Activated T-cell treated with anti-CD3 and anti-CD28 coated beads for 4 hours (primary cell): Measurements from ENCODE around the gene POLL.

Experiments used
- DNase-seq: peaks from one replicate; pipeline ENCODE4 v3.0.0-alpha.2; 2020

The POLL gene

GRCh38 chr10:101559596-101560297, 28.3 kb downstream of the POLL start:
- no peak for DNase-seq

GRCh38 chr10:101558671-101559595, 29.1 kb downstream of the POLL start:
- no peak for DNase-seq

DNA sequence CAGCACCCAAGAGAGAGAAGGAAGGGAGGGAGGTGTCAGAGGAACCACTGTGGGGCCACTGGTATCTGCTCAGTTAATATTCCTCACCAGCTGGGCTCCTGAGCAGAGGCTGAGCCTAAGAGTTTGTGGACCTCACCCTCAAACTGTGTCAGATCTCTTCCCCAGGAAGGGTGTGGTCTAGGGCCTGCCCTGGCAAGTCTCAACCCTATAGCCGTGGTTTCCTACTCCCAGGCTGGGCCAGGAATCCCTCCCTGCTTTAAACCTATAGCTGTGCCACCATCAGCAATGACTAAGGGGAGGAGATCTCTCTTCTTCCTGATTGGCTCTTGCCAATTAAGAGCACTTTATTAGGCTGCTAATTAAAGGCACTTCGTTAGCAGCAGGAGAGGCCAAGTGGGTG, 29.9 kb downstream of the POLL start:
- no peak for DNase-seq

- DNase-seq = no peak
Observed at GRCh38 chr10:101557541-101557940, 30.5 kb downstream of the POLL start.

GRCh38 chr10:101552442-101552841, 35.6 kb downstream of the POLL start:
- no peak for DNase-seq

DNA sequence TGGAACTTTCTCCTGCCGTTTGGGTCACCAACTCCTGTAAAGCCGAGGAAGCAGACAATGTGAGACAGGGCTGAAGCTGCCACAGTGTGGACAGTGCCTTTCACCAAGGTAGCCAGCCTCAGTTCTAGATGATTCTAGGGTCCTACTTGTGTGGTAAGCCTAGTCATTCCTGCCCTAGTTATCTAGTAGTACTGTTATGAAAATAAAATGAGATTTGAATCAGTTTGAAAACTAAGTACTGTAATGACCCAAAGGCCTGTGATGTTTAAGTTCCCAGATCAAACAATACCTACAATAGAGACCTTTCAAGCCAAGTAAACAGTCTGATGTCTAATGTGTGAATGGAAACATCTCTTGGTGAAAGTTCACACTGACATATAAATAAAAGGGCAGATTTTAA, 37.1 kb downstream of the POLL start:
- no peak for DNase-seq

DNA sequence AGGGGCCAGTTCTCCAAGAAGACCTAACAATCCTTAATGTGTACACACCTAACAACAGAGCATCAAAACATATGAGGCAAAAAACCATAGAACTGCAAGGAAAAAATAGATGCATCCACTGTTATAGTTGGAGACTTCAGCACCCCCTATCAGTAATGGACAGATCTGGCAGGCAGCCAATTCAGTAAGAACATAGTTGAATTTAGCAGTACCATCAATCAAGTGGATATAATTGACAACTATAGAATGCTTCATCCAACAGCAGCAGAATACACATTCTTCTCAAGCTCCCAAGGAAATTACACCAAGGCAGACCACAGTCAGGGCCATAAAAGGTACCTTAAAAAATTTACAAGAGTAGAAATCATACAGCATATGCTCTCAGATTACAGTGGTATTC, 42.2 kb downstream of the POLL start:
- DNase-seq = no peak

DNA sequence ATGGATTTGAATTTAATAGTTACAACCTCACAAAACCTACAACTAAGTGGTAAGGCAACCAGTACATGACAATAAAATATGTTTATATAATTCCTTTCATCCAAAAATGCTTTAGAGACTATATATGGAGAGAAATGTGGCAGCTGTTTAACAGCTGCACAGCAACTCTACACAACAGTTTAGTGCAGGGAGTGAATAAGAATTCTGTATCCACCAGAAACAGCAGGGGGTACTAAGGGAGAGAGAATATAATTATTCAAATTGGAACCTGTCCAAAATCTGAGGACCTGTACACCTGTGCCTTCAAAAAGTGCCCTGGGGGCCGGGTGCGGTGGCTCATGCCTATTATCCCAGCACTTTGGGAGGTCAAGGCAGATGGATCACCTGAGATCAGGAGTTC, 49.6 kb downstream of the POLL start:
- no peak for DNase-seq

DNA sequence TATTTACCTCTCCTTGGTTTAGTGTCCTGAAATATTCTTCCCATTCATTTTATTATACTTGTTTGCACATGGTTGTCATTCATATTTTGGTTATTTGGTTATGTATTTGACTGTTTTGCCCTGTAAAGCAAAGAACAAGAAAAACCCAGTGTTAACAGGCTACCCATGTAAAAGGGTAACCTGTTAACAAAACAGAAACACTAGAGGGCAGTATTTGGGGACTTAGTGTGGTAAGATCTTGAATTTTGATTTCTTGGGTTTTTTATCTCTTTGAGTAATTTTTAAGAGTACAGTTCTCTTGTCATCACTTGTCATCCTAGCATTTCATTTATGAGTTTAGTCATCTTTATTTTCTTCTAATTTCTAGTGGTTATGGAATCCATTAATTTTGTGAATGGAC, 51.3 kb downstream of the POLL start:
- DNase-seq = no peak

DNA sequence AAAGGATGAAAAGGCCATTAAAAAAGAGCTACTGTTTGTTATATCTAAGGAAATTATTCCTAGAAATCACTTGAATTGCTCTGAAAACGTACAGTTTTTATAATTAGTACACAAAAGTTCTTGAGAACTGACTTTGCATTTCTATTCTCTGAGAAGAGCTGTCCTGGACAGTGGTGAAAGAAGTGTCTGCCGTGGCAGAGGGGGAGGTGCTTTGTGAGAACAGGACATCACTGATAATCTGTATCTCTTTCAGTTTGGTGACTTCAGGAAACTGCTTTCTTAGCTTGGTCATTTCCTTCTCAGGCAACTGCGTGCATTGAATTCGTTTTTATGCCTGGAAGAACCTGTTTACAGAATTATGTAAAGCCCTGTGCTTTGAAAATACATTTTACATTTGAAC, 52.1 kb downstream of the POLL start:
- no peak for DNase-seq

GRCh38 chr10:101529725-101530553, 58.1 kb downstream of the POLL start:
- no peak for DNase-seq

GRCh38 chr10:101529207-101529606, 58.9 kb downstream of the POLL start:
- DNase-seq = no peak
